Calu3 (cell line): ENCODE measurements around the gene LIN7A. TPM values are rescaled to one million over a fixed set of nuclear protein-coding genes. Genes with fewer than 3 reads are reported as not detected.

Experiments
- BruUV-seq: library from RNA; stranded (reverse); fragments of 400-500 nt; replicated peaks from 2 replicates; lab custom pipeline; 2021; lab: Mats Ljungman, UMichigan
- CTCF ChIA-PET: fragments of 300-600 bp; sonication (Branson Sonifier 250); formaldehyde crosslinking; loops from one replicate; lab custom pipeline; 2022; ENCODE audit warnings: antibody characterized with exemption; lab: Charles Lee
- DNase-seq: peaks from one replicate; pipeline ENCODE4 v3.0.0; 2022
- H3K27ac Mint-ChIP-seq: one replicate; pipeline ENCODE4 v1.8.0; 2022; ENCODE audit warnings: mixed read lengths; ENCODE audit not compliant: unreplicated experiment
- H3K27me3 Mint-ChIP-seq: one replicate; pipeline ENCODE4 v1.8.0; 2022; ENCODE audit warnings: mixed read lengths; ENCODE audit not compliant: unreplicated experiment
- H3K36me3 Mint-ChIP-seq: one replicate; pipeline ENCODE4 v1.8.0; 2022; ENCODE audit warnings: mild to moderate bottlenecking, moderate library complexity, mixed read lengths; ENCODE audit not compliant: insufficient read depth, unreplicated experiment
- H3K4me1 Mint-ChIP-seq: one replicate; pipeline ENCODE4 v1.8.0; 2022; ENCODE audit warnings: mild to moderate bottlenecking, low read depth, mixed read lengths; ENCODE audit not compliant: unreplicated experiment
- H3K4me3 Mint-ChIP-seq: one replicate; pipeline ENCODE4 v1.8.0; 2022; ENCODE audit warnings: mild to moderate bottlenecking, low read depth, moderate library complexity, mixed read lengths; ENCODE audit not compliant: unreplicated experiment
- H3K9me3 Mint-ChIP-seq: one replicate; pipeline ENCODE4 v1.8.0; 2022; ENCODE audit warnings: low read depth, mixed read lengths; ENCODE audit not compliant: unreplicated experiment
- CTCF ChIP-seq: fragments of 200-600 bp; IDR thresholded peaks from one replicate; pipeline ENCODE4 v1.8.0; 2022; ENCODE audit warnings: antibody characterized with exemption; ENCODE audit not compliant: unreplicated experiment
- intact Hi-C: fragments of 100-400 bp; cut with micrococcal nuclease; formaldehyde crosslinking; loops from one replicate; pipeline ENCODE4 v1.10.0; 2022; ENCODE audit not compliant: unreplicated experiment
- total RNA-seq: library from RNA; stranded (reverse); gene quantifications from 2 replicates; pipeline ENCODE4 v1.2.3, GENCODE V29; 2022

The LIN7A gene
- total RNA-seq, 1 experiment from 2014 or later = 0.73 TPM

GRCh38 chr12:80925237-80925636, 12.5 kb downstream of the LIN7A start:
- Mint-ChIP-seq H3K27ac (no peak overlapping the region), H3K9me3 (no peaks in the 10 kb centered on the region), H3K4me1 (no peaks in the 10 kb centered on the region), H3K4me3 (no peak overlapping the region), H3K36me3 (no peaks in the 10 kb centered on the region), H3K27me3 (no peaks in the 10 kb centered on the region)
- CTCF ChIA-PET = no interaction called here
- intact Hi-C loops = no loop called here
- DNase-seq = no peak
- no peak for TF ChIP-seq CTCF
- BruUV-seq = no TSS peak

DNA sequence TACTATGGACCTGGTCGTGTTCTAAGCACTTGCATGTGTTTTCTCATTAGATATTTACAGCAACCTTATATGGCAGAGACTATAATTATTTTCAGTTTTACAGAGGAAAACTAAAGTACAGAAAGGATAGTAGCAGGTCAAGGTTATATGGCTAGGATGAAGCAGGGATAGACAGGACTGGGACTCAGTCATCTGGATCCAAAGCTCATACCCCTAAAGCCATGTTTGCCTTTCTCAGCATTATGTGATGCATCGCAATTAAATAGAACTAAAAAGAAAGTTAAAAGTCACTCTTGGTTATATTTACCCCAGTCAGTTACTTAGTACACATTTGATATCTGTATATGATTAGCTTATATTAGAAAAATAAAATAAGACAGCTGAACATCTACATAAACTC, 13.3 kb downstream of the LIN7A start:
- no peak for DNase-seq
- BruUV-seq = no TSS peak
- Mint-ChIP-seq H3K36me3 (no peaks in the 10 kb centered on the region), H3K4me3 (no peak overlapping the region), H3K4me1 (no peaks in the 10 kb centered on the region), H3K27me3 (no peaks in the 10 kb centered on the region), H3K27ac (no peak overlapping the region), H3K9me3 (no peaks in the 10 kb centered on the region)
- no peak for TF ChIP-seq CTCF
- intact Hi-C loops = no loop called here
- CTCF ChIA-PET = no interaction called here

DNA sequence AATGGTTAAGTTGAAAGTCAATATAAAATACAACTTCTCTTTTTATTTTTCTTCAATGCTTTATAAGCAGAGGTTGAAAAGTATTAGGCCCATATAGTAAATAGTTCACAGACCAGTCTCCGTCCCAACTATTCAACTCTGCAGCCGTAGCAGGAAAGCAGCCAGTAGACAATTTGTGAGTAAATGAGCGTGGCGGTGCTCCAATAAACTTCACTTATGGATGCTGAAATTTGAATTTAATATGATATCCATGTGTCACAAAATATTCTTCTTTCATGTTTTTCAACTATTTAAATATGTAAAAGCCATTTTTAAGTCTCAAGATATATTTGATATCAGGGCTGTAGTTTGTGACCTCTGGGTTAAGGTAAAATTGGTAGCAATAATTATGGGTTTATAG, 17.7 kb downstream of the LIN7A start:
- no peaks in the 10 kb centered on the region for H3K4me1 Mint-ChIP-seq
- no TSS peak for BruUV-seq
- no peaks in the 10 kb centered on the region for H3K9me3 Mint-ChIP-seq
- CTCF ChIA-PET = no interaction called here
- no peak overlapping the region for H3K27ac Mint-ChIP-seq
- no peak for DNase-seq
- intact Hi-C loops = no loop called here
- H3K4me3 Mint-ChIP-seq = no peak overlapping the region
- TF ChIP-seq CTCF = no peak
- no peaks in the 10 kb centered on the region for H3K27me3 Mint-ChIP-seq
- H3K36me3 Mint-ChIP-seq = no peaks in the 10 kb centered on the region

- no peaks in the 10 kb centered on the region for H3K9me3 Mint-ChIP-seq
- H3K27ac Mint-ChIP-seq = no peak overlapping the region
- no peak overlapping the region for H3K4me3 Mint-ChIP-seq
- H3K4me1 Mint-ChIP-seq = no peaks in the 10 kb centered on the region
- DNase-seq = no peak
- TF ChIP-seq CTCF = no peak
- H3K27me3 Mint-ChIP-seq = no peaks in the 10 kb centered on the region
- intact Hi-C loops = no loop called here
- CTCF ChIA-PET = no interaction called here
- no peaks in the 10 kb centered on the region for H3K36me3 Mint-ChIP-seq
- BruUV-seq = no TSS peak
Observed at GRCh38 chr12:80917651-80918050, 20.1 kb downstream of the LIN7A start.
